Measurements from ENCODE around the gene EPB41. TPM values are rescaled to one million over a fixed set of nuclear protein-coding genes. Genes with fewer than 3 reads are reported as not detected.

EPB41 gene
- total and polyA plus RNA-seq, 9 of the 15 experiments (the other 6 are each of a cell fraction or from before 2014, with no cell fraction given) = 3.7 to 213 (median 141) TPM

GRCh38 chr1:28882009-28882628 lies 32.2 kb upstream of the EPB41 start (continued):
- TF ChIP-seq NR3C1 (CRISPR knock-in tag; IDR thresholded peaks at IDR 0.05) (no peak), E2F3 (CRISPR knock-in tag; IDR thresholded peaks at IDR 0.05) (no peak), XRCC3 (IDR thresholded peaks at IDR 0.05) (no peak), EGR1 (conservative IDR thresholded peaks at IDR 0.05) (no peak), ZNF407 (IDR thresholded peaks at IDR 0.05; ENCODE audit: low read depth) (peak; percentile 44; the same call in 1 of the 2 replicates), SMARCC2 (IDR thresholded peaks at IDR 0.05; ENCODE audit: low read depth) (no peak; the same call in 1 of the 2 replicates), HIVEP1 (CRISPR knock-in tag; IDR thresholded peaks at IDR 0.05) (no peak; the same call in 1 of the 2 replicates), ERF (CRISPR knock-in tag; IDR thresholded peaks at IDR 0.05) (no peak), SIX5 (IDR thresholded peaks at IDR 0.05; ENCODE audit: borderline replicate concordance in 1 of 2, insufficient read depth in 1 of 2, low read depth in 1 of 2, low read length in 2 of 2) (no peak), MEIS2 (IDR thresholded peaks at IDR 0.05; ENCODE audit: partially characterized antibody) (peak; percentile 83), KAT7 (CRISPR knock-in tag; IDR thresholded peaks at IDR 0.05; ENCODE audit: borderline replicate concordance) (no peak), ZBTB7A (IDR thresholded peaks at IDR 0.05; ENCODE audit: borderline replicate concordance, control insufficient read depth, low read depth, low read length) (peak; percentile 38; the same call in 1 of the 2 replicates), PML (IDR thresholded peaks at IDR 0.05; ENCODE audit: low read length) (peak; percentile 50; the same call in 1 of the 2 replicates), FOXP1 (CRISPR knock-in tag; IDR thresholded peaks at IDR 0.05) (no peak), CBX8 (IDR thresholded peaks at IDR 0.05; ENCODE audit: borderline replicate concordance, extremely low read depth, low read depth, low read length, poor library complexity, severe bottlenecking) (no peak), FOXK2 (conservative IDR thresholded peaks at IDR 0.05 in 1 of 2, IDR thresholded peaks at IDR 0.05 in 1 of 2; ENCODE audit: low read depth in 2 of 2) (peak; percentile 59 to 79; a peak in 3 of 4 replicates), ZNF764 (CRISPR knock-in tag; IDR thresholded peaks at IDR 0.05; ENCODE audit: low read depth) (no peak), TCF7 (IDR thresholded peaks at IDR 0.05; ENCODE audit: borderline replicate concordance) (no peak; the same call in 1 of the 2 replicates), RFX1 (IDR thresholded peaks at IDR 0.05) (no peak; the same call in 1 of the 2 replicates), ILK (tag; IDR thresholded peaks at IDR 0.05; ENCODE audit: borderline replicate concordance, low read depth) (no peak)
